NCI-H2196 treated with DMSO at 0.1 percent for 48 hours (cell line): Measurements from ENCODE around the gene BRAT1.
"Not testable (repeated sequence)": the region's sequence is repeated elsewhere in the genome, so short reads cannot be mapped to it uniquely, and the experiment has no call there.

ENCODE experiments used
- DNase-seq: peaks from one replicate; lab custom pipeline; 2025; ENCODE audit not compliant: unreplicated experiment; lab: John Stamatoyannopoulos, UW

Gene BRAT1

GRCh38 chr7:2564970-2565540, 9.7 kb upstream of the BRAT1 start:
- DNase-seq: no peak

GRCh38 chr7:2563955-2564354, 8.6 kb upstream of the BRAT1 start:
- DNase-seq: not testable (repeated sequence)

- no peak for DNase-seq
These were observed 4.1 kb upstream of the BRAT1 start for GRCh38 chr7:2559283-2559950.

- peak; percentile 75 for DNase-seq
These were observed 3.4 kb upstream of the BRAT1 start, which contains the start of gene IQCE for GRCh38 chr7:2558629-2559282. IQCE (plus strand) TSS chr7:2558979; CDS start chr7:2559182, 203 bp downstream.

GRCh38 chr7:2554661-2555111, 638 bp downstream of the BRAT1 start:
- no peak for DNase-seq

- no peak for DNase-seq
These were observed 1.3 kb downstream of the BRAT1 start for GRCh38 chr7:2553831-2554581.

DNA sequence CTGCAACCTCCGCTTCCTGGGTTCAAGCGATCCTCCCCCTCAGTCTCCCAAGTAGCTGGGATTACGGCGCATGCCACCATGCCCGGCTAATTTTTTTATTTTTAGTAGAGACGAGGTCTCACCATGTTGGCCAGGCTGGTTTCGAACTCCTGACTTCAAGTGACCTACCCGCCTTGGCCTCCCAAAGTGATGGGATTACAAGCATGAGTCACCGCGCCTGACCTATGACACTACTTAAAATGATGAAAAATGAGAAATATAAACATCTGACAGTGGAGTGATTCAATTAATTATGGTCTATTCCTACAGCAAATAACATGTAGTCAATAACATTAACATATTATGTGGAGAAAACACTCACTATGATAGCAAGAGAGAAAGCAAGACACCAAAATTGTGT, 2.2 kb downstream of the BRAT1 start:
- no peak for DNase-seq

GRCh38 chr7:2551418-2551817, 3.9 kb downstream of the BRAT1 start:
- DNase-seq: no peak

GRCh38 chr7:2546776-2547586, 8.3 kb downstream of the BRAT1 start:
- DNase-seq: no peak

DNA sequence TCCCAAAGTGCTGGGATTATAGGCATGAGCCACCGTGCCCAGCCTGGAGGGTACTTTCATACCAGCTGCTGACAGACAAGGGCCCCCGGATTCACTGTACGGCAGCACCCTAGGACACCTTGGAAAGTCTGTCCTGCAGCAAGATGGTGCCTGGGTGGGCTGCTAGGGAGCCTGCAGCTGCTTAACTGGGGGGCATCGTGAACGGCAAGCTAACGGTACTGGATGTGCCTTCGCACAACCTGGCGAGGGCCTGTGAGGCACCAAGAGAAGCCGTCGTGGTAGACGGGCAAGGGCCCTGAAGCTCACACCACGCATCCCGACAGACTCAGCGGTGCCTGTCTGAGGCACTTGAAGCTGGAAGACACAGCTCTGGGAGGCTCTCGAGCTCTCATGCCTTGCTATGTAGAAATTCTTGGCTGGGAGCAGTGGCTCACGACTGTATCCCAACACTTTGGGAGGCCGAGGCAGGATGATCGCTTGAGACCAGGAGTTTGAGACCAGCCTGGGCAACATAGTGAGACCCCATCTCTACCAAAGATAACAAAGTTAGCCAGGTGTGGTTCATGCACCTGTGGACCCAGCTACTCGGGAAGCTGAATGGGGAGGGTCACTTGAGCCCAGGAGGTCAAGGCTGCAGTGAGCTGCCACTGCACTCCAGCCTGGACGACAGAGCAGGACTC, 9.4 kb downstream of the BRAT1 start:
- DNase-seq: no peak

DNA sequence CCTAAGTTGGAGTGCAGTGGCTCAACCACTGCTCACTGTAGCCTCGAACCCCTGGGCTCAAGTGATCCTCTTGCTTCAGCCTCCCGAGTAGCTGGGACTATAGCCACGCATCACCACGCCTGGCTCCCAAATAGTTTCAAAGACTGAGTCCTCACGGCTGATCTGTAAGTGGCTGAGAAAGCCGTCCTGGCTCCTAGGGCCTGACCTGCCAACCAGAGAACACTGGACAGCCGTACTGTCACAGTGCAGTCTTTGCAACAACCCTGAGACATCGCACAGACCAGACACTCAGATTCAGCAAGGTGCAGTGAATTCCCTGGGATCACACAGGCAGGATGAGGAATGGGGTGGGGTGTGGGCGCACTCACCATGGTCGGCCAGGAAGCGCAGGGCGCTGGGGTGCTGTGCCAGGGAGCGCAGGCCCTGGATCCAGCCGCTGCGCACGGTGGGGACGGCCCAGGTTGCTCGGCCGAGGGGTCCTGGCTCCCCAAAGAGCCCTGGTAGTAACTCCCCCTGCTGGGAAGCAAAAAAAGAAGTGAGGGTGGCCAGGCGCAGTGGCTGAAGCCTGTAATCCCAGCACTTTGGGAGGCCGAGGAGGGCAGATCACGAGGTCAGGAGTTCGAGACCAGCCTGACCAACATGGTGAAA, 10.7 kb downstream of the BRAT1 start:
- DNase-seq: no peak

DNA sequence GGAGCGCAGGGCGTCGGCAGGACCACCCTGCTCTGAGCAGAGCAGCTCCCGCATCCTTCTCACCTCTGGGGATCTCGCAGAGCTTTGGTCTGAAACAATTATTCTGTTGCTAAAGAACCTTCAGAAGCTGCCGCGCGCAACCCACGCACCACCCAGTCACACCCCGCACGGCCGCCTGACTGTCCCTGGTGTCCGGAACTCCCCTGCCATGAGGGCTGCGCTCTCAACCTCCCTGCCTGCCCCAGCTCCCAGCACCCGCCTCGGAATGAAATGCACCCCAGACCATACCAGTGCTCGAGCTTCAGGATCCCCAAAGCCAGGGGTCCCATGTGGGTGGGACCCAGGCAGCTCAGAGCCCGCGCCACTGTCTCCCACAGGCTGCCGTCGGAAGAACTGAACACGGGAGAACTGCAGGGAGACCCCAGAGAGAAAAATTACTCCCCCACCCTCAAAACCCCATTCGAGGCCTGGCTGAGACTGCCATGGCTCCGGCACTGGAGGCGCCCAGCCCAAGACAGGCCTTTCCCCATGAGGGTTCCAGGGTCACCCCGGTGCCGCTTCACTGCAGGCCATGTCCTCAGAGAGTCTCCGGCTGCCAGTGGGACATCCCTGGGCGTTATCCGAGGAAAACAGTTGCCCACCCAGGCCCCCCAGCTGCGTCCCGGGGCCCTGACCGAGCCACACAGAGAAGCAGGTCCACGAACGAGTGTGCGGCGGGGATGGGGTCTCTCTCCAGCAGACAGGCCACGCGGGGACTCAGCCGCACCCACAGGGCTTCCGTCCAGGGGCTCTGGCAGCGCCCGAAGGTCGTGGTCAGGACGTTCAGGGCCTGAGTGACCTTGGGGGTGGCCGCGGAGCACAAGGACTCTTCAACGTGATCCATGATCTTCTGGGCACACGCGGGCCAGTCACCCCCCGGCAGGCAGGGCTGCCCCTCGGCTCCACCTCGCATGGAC, 12.1 kb downstream of the BRAT1 start:
- DNase-seq: no peak

GRCh38 chr7:2542011-2542915, 13.1 kb downstream of the BRAT1 start:
- no peak for DNase-seq

- no peak for DNase-seq
These were observed 13.9 kb downstream of the BRAT1 start for GRCh38 chr7:2541291-2542010.

DNA sequence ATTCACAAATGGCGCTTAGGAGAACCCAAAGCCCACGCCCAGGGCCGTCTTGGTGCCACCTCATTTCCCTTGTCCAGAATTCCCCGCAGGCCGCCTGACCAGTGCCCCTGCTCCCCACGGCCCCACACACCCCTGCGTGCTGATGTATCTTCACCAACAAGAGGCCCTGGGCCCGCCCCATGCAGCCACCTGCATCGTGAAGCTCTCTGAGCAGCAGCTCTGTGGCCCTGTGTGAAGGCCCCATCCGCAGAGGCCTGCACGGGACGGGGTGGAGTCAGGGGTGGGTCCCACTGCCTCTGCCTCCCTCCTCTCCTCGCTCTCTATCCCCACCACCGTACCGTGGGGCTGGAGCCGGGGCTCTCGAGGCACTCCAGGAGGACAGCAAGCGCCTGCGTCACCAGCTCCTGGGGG, 14.7 kb downstream of the BRAT1 start:
- DNase-seq: no peak

GRCh38 chr7:2540133-2540532, 15.2 kb downstream of the BRAT1 start:
- DNase-seq: no peak
